HG02763 (cell line): ENCODE results near the gene PARVB.
"Not testable (repeated sequence)": the region's sequence is repeated elsewhere in the genome, so short reads cannot be mapped to it uniquely, and the experiment has no call there.

ENCODE experiments used
- ATAC-seq: cut with Tn5 transposase; IDR thresholded peaks from one replicate; pipeline ENCODE4 v1.9.1; 2021; ENCODE audit warnings: mild to moderate bottlenecking, moderate library complexity; ENCODE audit not compliant: unreplicated experiment

The PARVB gene

GRCh38 chr22:44103735-44104480 lies 79.8 kb downstream of the PARVB start:
- ATAC-seq: no peak

GRCh38 chr22:44107340-44107739 lies 83.2 kb downstream of the PARVB start:
- no peak for ATAC-seq

GRCh38 chr22:44108076-44108475 lies 84.0 kb downstream of the PARVB start:
- ATAC-seq: no peak

- ATAC-seq: no peak
Measured at GRCh38 chr22:44108806-44109385, 84.8 kb downstream of the PARVB start.

- no peak for ATAC-seq
Measured at GRCh38 chr22:44109416-44109815, 85.3 kb downstream of the PARVB start.

- not testable (repeated sequence) for ATAC-seq
Measured at GRCh38 chr22:44110656-44111055, 86.6 kb downstream of the PARVB start.

GRCh38 chr22:44111562-44112155 lies 87.6 kb downstream of the PARVB start:
- no peak for ATAC-seq

GRCh38 chr22:44112191-44112590 lies 88.1 kb downstream of the PARVB start:
- no peak for ATAC-seq

GRCh38 chr22:44116331-44116730 lies 92.2 kb downstream of the PARVB start:
- ATAC-seq: no peak

GRCh38 chr22:44116755-44117684 lies 92.9 kb downstream of the PARVB start:
- no peak for ATAC-seq

GRCh38 chr22:44117746-44118145 lies 93.6 kb downstream of the PARVB start:
- no peak for ATAC-seq

GRCh38 chr22:44118645-44119315 lies 94.7 kb downstream of the PARVB start:
- no peak for ATAC-seq

- ATAC-seq: no peak
Measured at GRCh38 chr22:44119669-44120313, 95.7 kb downstream of the PARVB start.

- no peak for ATAC-seq
Measured at GRCh38 chr22:44120314-44120704, 96.2 kb downstream of the PARVB start.

GRCh38 chr22:44125421-44125820 lies 101.3 kb downstream of the PARVB start:
- ATAC-seq: no peak

- ATAC-seq: no peak
Measured at GRCh38 chr22:44126807-44127206, 102.7 kb downstream of the PARVB start.

GRCh38 chr22:44127356-44127755 lies 103.3 kb downstream of the PARVB start:
- no peak for ATAC-seq

GRCh38 chr22:44128958-44129618 lies 105.0 kb downstream of the PARVB start:
- ATAC-seq: no peak

GRCh38 chr22:44129619-44129976 lies 105.5 kb downstream of the PARVB start:
- no peak for ATAC-seq
